ENCODE results near the gene RFTN1.

- TF ChIP-seq CTCF (IDR thresholded peaks at IDR 0.05; ENCODE audit: low read depth, low read length, poor library complexity, severe bottlenecking) (no peak), EZH2phosphoT487 (IDR thresholded peaks at IDR 0.05; ENCODE audit: borderline replicate concordance, low read length) (no peak)
These were observed 35.2 kb upstream of the RFTN1 start for GRCh38 chr3:16548721-16549120.

Data from DOHH2 (cell line).